ENCODE results near the gene SIN3B.

DNA sequence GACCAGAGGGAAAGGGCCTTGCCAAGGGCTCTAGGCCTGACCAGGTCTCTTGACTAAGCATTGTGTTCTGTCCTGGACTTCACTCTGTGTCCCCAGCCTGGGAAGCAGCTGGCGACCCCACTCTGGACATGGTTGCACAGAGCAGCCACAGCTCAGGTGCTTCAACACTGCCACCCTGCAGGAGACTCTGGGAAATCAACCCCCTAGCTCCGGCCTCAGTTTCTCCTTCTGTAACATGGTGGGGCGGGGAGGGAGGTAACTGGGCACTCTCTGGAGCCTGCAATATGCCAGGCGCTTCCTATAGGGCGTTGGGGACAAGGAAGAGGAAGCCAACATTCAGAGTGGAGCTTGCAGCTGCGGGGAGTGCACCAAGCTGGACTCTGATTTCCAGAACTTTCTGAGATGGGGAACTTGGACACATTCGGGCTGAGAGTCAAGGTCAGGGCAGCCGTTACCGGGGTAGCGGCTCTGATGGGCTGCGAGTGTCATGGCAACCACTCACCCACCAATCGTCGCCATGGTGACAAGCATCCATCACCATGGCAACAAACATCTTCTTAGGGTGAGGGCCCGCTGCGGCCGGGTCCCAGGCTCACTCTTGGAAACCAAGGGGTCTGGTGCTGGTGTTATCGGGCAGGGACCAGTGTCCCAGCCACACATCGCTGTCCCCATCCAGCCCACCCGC is 72.4 kb downstream of the SIN3B start:
- TF ChIP-seq, protein P1, sequence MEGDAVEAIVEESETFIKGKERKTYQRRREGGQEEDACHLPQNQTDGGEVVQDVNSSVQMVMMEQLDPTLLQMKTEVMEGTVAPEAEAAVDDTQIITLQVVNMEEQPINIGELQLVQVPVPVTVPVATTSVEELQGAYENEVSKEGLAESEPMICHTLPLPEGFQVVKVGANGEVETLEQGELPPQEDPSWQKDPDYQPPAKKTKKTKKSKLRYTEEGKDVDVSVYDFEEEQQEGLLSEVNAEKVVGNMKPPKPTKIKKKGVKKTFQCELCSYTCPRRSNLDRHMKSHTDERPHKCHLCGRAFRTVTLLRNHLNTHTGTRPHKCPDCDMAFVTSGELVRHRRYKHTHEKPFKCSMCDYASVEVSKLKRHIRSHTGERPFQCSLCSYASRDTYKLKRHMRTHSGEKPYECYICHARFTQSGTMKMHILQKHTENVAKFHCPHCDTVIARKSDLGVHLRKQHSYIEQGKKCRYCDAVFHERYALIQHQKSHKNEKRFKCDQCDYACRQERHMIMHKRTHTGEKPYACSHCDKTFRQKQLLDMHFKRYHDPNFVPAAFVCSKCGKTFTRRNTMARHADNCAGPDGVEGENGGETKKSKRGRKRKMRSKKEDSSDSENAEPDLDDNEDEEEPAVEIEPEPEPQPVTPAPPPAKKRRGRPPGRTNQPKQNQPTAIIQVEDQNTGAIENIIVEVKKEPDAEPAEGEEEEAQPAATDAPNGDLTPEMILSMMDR (IDR thresholded peaks at IDR 0.05; ENCODE audit: low read depth, low read length, poor library complexity, severe bottlenecking): no peak
- TF ChIP-seq EZH2phosphoT487 (IDR thresholded peaks at IDR 0.05; ENCODE audit: borderline replicate concordance, low read length): no peak
